ENCODE measurements around the gene INSR. TPM values are rescaled to one million over a fixed set of nuclear protein-coding genes. Genes with fewer than 3 reads are reported as not detected.

INSR gene
- total and polyA plus RNA-seq, 2 donors (not counting 3 experiments of a cell fraction or from before 2014, with no cell fraction given) = 4.9 to 19.5 TPM

DNA sequence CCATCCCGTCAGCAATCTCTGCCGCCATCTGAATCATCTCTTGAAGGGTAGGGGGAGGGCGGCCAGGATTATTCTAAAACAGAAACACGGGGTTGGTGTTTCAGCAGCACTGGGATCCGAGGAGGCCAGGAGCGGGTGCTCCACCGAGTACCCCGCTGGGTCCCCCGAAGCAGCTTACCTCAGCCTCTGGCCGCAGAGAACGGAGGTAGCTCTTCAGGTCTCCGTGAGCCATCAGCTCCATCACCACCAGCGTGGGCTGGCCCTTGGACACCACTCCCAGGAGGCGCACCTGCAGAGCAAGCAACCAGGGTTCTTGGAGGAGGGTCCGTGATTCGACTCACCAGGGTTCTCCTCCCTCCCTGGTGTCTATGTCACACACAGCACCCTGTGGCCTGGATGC, 171.5 kb downstream of the INSR start:
- intact Hi-C loops (cut with micrococcal nuclease) (no loop called here), dilution Hi-C loops (cut with MboI; ENCODE audit: extremely low pct_ligation_motif_present, low sequenced_read_pairs) (no loop called here)
- no peak overlapping the region for H3K4me2 ChIP-seq (ENCODE audit: insufficient read depth, low read length)
- H3K36me3 ChIP-seq (ENCODE audit: control insufficient read depth in 2 of 2, extremely low read depth in 1 of 2, insufficient read depth in 2 of 2, low read length in 2 of 2) = peaks cover 0 to 12% of the 10 kb centered on the region in 2 experiments
- ChIA-PET POLR2A (no interaction called here), CTCF (no interaction called here)
- H3K9ac ChIP-seq (replicated peaks; ENCODE audit: extremely low read depth, insufficient read depth, low read length) = no peak overlapping the region
- no peak overlapping the region for H3K27ac ChIP-seq (ENCODE audit: insufficient read depth, low read depth, low read length)
- no peaks in the 10 kb centered on the region for H3K79me2 ChIP-seq (ENCODE audit: control insufficient read depth, insufficient read depth, low read length)
- no peaks in the 10 kb centered on the region for H3K9me1 ChIP-seq (replicated peaks; ENCODE audit: control insufficient read depth, extremely low read depth, insufficient read depth, low read length)
- FAIRE-seq (no peak), DNase-seq (ENCODE audit: low read depth, low spot score) (no peak)
- H3K4me1 ChIP-seq (ENCODE audit: control insufficient read depth, extremely low read depth, insufficient read depth, low read length) = peaks cover 11% of the 10 kb centered on the region
- TF ChIP-seq MYC (IDR thresholded peaks at IDR 0.05; ENCODE audit: low read depth, low read length) (no peak), JUN (IDR thresholded peaks at IDR 0.05; ENCODE audit: borderline replicate concordance, insufficient read depth, insufficient read length, low read depth) (no peak), GATA2 (IDR thresholded peaks at IDR 0.05; ENCODE audit: insufficient read depth, insufficient read length, low read depth, low read length) (no peak), FOS (IDR thresholded peaks at IDR 0.05; ENCODE audit: borderline replicate concordance, insufficient read depth, low read length) (no peak), POLR2AphosphoS5 (IDR thresholded peaks at IDR 0.05; ENCODE audit: insufficient read depth, low read depth, low read length) (no peak), POLR2A (IDR thresholded peaks at IDR 0.05; ENCODE audit: low read depth, low read length) (no peak), EZH2 (IDR thresholded peaks at IDR 0.05; ENCODE audit: borderline replicate concordance, low read depth, low read length, severe bottlenecking) (no peak)
- TF ChIP-seq, protein P1, sequence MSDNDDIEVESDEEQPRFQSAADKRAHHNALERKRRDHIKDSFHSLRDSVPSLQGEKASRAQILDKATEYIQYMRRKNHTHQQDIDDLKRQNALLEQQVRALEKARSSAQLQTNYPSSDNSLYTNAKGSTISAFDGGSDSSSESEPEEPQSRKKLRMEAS (IDR thresholded peaks at IDR 0.05; ENCODE audit: insufficient read depth, insufficient read length) = no peak
- TF ChIP-seq, protein P2, sequence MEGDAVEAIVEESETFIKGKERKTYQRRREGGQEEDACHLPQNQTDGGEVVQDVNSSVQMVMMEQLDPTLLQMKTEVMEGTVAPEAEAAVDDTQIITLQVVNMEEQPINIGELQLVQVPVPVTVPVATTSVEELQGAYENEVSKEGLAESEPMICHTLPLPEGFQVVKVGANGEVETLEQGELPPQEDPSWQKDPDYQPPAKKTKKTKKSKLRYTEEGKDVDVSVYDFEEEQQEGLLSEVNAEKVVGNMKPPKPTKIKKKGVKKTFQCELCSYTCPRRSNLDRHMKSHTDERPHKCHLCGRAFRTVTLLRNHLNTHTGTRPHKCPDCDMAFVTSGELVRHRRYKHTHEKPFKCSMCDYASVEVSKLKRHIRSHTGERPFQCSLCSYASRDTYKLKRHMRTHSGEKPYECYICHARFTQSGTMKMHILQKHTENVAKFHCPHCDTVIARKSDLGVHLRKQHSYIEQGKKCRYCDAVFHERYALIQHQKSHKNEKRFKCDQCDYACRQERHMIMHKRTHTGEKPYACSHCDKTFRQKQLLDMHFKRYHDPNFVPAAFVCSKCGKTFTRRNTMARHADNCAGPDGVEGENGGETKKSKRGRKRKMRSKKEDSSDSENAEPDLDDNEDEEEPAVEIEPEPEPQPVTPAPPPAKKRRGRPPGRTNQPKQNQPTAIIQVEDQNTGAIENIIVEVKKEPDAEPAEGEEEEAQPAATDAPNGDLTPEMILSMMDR (IDR thresholded peaks at IDR 0.05; ENCODE audit: extremely low read depth in 1 of 2, insufficient read depth in 1 of 2, low read depth in 1 of 2, low read length in 2 of 2) = no peak
- no peaks in the 10 kb centered on the region for H3K27me3 ChIP-seq (ENCODE audit: control insufficient read depth in 2 of 2, insufficient read depth in 2 of 2, low read length in 2 of 2)
- H3K4me3 ChIP-seq (replicated peaks in 1 of 3; ENCODE audit: insufficient read depth in 1 of 3, low read depth in 1 of 3, low read length in 3 of 3) = no peak overlapping the region
- no peaks in the 10 kb centered on the region for H3K9me3 ChIP-seq (replicated peaks; ENCODE audit: control insufficient read depth, insufficient read depth, low read length)
- H4K20me1 ChIP-seq (replicated peaks; ENCODE audit: control insufficient read depth, extremely low read depth, insufficient read depth, low read length) = no peaks in the 10 kb centered on the region
- BruUV-seq (replicated peaks) = no TSS peak
- H2AFZ ChIP-seq (ENCODE audit: low read depth, low read length) = no peak overlapping the region

All from endothelial cell of umbilical vein (primary cell).